ENCODE results near the gene SP3. TPM values are rescaled to one million over a fixed set of nuclear protein-coding genes. Genes with fewer than 3 reads are reported as not detected.

The SP3 gene
- total and polyA plus RNA-seq, 9 of the 15 experiments (the other 6 are each of a cell fraction or from before 2014, with no cell fraction given) = 12.0 to 106 (median 74.9) TPM

DNA sequence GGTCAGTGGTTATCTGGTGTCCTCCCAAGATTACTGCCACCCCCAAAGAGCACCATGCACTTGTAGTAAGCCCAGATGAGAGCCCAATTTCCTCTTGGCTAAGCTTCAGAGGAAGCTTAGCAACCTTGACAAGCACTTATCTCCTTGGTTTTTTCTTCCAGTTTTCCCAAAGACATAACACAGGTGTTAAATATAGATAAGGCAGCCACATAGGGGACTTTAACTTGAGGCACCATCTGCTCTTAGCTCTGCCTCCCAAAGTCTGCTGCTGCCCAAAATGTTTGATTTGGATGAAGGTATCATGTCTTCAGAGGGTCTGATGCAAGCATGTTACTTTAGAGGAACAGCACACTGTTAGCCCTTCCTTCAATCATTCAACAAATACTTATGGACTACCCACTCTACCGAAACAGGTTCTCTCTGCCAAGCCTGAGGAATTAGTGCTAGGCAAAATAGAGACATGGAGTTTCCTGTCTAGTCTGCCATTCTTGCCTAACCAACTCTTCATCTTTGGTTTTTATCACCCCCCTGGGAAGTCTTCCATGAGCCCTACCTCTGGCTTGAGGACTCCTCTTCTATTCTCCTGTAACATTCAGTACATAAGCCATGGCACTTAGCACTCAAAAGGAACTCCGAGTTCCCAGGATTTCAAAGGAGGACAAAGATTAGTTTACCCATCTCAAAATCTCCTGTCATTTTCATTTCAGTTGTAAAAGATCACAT is 73.7 kb downstream of the SP3 start (continued):
- TF ChIP-seq, protein P1, sequence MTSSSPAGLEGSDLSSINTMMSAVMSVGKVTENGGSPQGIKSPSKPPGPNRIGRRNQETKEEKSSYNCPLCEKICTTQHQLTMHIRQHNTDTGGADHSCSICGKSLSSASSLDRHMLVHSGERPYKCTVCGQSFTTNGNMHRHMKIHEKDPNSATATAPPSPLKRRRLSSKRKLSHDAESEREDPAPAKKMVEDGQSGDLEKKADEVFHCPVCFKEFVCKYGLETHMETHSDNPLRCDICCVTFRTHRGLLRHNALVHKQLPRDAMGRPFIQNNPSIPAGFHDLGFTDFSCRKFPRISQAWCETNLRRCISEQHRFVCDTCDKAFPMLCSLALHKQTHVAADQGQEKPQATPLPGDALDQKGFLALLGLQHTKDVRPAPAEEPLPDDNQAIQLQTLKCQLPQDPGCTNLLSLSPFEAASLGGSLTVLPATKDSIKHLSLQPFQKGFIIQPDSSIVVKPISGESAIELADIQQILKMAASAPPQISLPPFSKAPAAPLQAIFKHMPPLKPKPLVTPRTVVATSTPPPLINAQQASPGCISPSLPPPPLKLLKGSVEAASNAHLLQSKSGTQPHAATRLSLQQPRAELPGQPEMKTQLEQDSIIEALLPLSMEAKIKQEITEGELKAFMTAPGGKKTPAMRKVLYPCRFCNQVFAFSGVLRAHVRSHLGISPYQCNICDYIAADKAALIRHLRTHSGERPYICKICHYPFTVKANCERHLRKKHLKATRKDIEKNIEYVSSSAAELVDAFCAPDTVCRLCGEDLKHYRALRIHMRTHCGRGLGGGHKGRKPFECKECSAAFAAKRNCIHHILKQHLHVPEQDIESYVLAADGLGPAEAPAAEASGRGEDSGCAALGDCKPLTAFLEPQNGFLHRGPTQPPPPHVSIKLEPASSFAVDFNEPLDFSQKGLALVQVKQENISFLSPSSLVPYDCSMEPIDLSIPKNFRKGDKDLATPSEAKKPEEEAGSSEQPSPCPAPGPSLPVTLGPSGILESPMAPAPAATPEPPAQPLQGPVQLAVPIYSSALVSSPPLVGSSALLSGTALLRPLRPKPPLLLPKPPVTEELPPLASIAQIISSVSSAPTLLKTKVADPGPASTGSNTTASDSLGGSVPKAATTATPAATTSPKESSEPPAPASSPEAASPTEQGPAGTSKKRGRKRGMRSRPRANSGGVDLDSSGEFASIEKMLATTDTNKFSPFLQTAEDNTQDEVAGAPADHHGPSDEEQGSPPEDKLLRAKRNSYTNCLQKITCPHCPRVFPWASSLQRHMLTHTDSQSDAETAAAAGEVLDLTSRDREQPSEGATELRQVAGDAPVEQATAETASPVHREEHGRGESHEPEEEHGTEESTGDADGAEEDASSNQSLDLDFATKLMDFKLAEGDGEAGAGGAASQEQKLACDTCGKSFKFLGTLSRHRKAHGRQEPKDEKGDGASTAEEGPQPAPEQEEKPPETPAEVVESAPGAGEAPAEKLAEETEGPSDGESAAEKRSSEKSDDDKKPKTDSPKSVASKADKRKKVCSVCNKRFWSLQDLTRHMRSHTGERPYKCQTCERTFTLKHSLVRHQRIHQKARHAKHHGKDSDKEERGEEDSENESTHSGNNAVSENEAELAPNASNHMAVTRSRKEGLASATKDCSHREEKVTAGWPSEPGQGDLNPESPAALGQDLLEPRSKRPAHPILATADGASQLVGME (CRISPR knock-in tag; IDR thresholded peaks at IDR 0.05) = no peak
- no peak for TF ChIP-seq ZNF197 (CRISPR knock-in tag; IDR thresholded peaks at IDR 0.05; ENCODE audit: low read depth)
- no peak for TF ChIP-seq SMAD1 (IDR thresholded peaks at IDR 0.05; ENCODE audit: low read depth, low read length, partially characterized antibody)
- no peak for TF ChIP-seq ZNF444 (CRISPR knock-in tag; IDR thresholded peaks at IDR 0.05)
- TF ChIP-seq RBM22 (IDR thresholded peaks at IDR 0.05; ENCODE audit: low read depth, low read length, poor library complexity, severe bottlenecking) = no peak
- TF ChIP-seq ZNF436 (CRISPR knock-in tag; IDR thresholded peaks at IDR 0.05) = no peak
- TF ChIP-seq, protein P2, sequence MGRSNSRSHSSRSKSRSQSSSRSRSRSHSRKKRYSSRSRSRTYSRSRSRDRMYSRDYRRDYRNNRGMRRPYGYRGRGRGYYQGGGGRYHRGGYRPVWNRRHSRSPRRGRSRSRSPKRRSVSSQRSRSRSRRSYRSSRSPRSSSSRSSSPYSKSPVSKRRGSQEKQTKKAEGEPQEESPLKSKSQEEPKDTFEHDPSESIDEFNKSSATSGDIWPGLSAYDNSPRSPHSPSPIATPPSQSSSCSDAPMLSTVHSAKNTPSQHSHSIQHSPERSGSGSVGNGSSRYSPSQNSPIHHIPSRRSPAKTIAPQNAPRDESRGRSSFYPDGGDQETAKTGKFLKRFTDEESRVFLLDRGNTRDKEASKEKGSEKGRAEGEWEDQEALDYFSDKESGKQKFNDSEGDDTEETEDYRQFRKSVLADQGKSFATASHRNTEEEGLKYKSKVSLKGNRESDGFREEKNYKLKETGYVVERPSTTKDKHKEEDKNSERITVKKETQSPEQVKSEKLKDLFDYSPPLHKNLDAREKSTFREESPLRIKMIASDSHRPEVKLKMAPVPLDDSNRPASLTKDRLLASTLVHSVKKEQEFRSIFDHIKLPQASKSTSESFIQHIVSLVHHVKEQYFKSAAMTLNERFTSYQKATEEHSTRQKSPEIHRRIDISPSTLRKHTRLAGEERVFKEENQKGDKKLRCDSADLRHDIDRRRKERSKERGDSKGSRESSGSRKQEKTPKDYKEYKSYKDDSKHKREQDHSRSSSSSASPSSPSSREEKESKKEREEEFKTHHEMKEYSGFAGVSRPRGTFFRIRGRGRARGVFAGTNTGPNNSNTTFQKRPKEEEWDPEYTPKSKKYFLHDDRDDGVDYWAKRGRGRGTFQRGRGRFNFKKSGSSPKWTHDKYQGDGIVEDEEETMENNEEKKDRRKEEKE (IDR thresholded peaks at IDR 0.05; ENCODE audit: borderline replicate concordance in 1 of 2, control insufficient read depth in 1 of 2, low read depth in 2 of 2, low read length in 1 of 2) = no peak
- no peak for TF ChIP-seq CHD2 (IDR thresholded peaks at IDR 0.05; ENCODE audit: low read depth, low read length)
- TF ChIP-seq SMARCA5 (IDR thresholded peaks at IDR 0.05) = no peak
- no peak for TF ChIP-seq ADNP (tag; IDR thresholded peaks at IDR 0.05)
- no peak for TF ChIP-seq SMC3 (conservative IDR thresholded peaks at IDR 0.05; ENCODE audit: insufficient read depth, low read depth, low read length)
- TF ChIP-seq, protein P3, sequence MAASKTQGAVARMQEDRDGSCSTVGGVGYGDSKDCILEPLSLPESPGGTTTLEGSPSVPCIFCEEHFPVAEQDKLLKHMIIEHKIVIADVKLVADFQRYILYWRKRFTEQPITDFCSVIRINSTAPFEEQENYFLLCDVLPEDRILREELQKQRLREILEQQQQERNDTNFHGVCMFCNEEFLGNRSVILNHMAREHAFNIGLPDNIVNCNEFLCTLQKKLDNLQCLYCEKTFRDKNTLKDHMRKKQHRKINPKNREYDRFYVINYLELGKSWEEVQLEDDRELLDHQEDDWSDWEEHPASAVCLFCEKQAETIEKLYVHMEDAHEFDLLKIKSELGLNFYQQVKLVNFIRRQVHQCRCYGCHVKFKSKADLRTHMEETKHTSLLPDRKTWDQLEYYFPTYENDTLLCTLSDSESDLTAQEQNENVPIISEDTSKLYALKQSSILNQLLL (CRISPR knock-in tag; IDR thresholded peaks at IDR 0.05; ENCODE audit: borderline replicate concordance) = no peak
- TF ChIP-seq, protein P4, sequence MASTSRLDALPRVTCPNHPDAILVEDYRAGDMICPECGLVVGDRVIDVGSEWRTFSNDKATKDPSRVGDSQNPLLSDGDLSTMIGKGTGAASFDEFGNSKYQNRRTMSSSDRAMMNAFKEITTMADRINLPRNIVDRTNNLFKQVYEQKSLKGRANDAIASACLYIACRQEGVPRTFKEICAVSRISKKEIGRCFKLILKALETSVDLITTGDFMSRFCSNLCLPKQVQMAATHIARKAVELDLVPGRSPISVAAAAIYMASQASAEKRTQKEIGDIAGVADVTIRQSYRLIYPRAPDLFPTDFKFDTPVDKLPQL (IDR thresholded peaks at IDR 0.05; ENCODE audit: extremely low read depth, insufficient read length) = no peak
- TF ChIP-seq ESRRA (IDR thresholded peaks at IDR 0.05; ENCODE audit: borderline replicate concordance, low read depth) = peak; percentile 64; the same call in 1 of the 2 replicates
- no peak for TF ChIP-seq ZNF431 (CRISPR knock-in tag; IDR thresholded peaks at IDR 0.05)
- TF ChIP-seq NFIC (IDR thresholded peaks at IDR 0.05) = peak; percentile 75

All from K562 (cell line).